ENCODE results near the gene GAS6. TPM values are rescaled to one million over a fixed set of nuclear protein-coding genes. Genes with fewer than 3 reads are reported as not detected.

The GAS6 gene
- total RNA-seq, 4 donors from 2014 or later: 43.0 to 112 (median 68.5) TPM

DNA sequence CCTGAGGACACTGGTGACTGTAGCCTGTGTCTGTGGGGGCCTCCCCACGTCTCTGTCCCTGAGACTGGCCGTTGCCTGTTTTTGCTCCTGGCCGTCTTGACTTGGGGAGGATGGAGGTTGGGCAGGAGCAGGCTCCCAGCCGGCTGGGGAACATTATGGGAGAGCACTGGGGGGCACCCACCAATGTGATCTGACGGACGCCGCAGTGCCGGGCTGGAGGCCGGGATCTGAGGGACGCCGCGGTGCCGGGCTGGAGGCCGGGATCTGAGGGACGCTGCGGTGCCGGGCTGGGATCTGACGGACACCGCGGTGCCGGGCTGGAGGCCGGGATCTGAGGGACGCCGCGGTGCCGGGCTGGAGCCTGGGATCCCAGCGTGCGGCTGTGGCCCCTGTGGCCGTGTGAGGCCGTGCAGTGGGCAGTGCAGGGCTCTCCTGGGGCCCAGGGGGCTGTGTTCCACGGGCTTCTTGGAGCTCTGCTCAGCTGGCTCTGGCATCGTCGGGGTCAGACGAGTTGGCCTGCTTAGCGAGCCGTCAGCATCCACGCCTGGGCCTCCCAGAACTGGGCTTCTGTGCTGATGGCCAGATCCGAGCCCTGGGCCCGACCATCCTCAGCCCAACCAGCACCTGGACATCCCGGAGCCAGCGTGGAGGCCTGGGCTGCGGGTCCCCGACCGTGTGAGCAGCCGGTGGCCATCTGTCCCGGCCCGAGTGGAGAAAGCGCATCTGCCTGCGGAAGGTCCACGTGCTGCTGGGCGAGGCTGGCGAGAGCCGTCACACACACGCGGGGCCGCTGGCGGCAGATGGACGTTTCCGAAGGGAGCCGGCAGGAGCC is 45.8 kb downstream of the GAS6 start:
- TF ChIP-seq, protein P1, sequence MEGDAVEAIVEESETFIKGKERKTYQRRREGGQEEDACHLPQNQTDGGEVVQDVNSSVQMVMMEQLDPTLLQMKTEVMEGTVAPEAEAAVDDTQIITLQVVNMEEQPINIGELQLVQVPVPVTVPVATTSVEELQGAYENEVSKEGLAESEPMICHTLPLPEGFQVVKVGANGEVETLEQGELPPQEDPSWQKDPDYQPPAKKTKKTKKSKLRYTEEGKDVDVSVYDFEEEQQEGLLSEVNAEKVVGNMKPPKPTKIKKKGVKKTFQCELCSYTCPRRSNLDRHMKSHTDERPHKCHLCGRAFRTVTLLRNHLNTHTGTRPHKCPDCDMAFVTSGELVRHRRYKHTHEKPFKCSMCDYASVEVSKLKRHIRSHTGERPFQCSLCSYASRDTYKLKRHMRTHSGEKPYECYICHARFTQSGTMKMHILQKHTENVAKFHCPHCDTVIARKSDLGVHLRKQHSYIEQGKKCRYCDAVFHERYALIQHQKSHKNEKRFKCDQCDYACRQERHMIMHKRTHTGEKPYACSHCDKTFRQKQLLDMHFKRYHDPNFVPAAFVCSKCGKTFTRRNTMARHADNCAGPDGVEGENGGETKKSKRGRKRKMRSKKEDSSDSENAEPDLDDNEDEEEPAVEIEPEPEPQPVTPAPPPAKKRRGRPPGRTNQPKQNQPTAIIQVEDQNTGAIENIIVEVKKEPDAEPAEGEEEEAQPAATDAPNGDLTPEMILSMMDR (IDR thresholded peaks at IDR 0.05): no peak
- no peak for TF ChIP-seq POLR2A (IDR thresholded peaks at IDR 0.05)
- H3K4me1 ChIP-seq: peaks cover 33 to 81% (median 44%) of the 10 kb centered on the region in 3 donors
- 87 to 100% methylated on average over 1 to 6 of the region's 60 CpGs for WGBS, 2 donors

DNA sequence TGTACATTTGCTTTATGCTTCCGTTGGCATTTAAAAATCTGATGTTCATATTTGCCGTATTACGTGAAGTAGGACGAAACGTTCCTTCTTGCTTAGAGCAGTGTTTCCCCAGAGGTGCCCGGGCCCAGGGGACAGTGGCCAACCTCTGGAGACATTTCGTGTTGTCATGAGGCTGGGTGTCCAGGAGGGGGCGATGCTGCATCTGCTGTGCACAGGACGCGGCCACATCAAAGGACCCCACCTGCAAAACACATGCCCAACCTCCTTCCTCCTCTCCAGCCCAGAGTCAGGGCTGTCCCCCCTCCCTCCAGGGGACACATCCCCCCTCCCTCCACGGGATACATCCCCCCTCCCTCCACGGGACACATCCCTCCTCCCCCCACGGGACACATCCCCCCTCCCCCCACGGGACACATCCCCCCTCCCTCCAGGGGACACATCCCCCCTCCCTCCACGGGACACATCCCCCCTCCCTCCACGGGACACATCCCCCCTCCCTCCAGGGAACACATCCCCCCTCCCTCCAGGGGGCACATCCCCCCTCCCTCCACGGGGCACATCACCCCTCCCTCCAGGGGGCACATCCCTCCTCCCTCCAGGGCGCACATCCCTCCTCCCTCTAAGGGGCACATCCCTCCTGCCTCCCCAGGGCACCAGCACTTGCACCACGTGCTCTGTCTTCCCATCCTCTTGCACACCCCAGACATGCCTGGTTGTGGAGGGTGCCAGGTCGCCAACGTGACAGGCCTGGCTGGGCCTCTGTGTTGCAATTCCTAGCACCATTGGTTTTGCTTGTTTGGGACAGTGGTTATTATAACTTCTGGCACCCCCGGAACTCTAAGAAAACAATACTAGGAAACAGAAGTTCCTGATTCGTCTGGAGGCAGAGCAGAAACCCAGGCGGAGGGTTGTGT is 46.7 kb downstream of the GAS6 start:
- H3K27ac ChIP-seq: peak overlapping the region; percentile 58 to 91 (median 82)
- intact Hi-C loops (cut with DNase I): loop anchor here (5.0 kb wide), 1 partner anchor 90 kb away; no protein-coding TSS in a partner anchor
- H3K36me3 ChIP-seq: peaks cover 0 to 16% (median 0%) of the 10 kb centered on the region in 3 donors
- peaks cover 33 to 75% (median 42%) of the 10 kb centered on the region in 3 donors for H3K4me1 ChIP-seq
- no peaks in the 10 kb centered on the region for H3K9me3 ChIP-seq
- TF ChIP-seq POLR2A (IDR thresholded peaks at IDR 0.05): peak in 1 of 4 donors; percentile 17
- TF ChIP-seq, protein P1 (IDR thresholded peaks at IDR 0.05): peak; percentile 77 to 92 (median 86)
- no peaks in the 10 kb centered on the region for H3K27me3 ChIP-seq
- DNase-seq: peak; percentile 59
- WGBS, 2 donors: 14 to 17% methylated on average over 5 to 9 of the region's 24 CpGs
- H3K4me3 ChIP-seq: no peak overlapping the region

More for the DNA sequence above, 45.8 kb downstream of the GAS6 start:
- no peak overlapping the region for H3K4me3 ChIP-seq
- intact Hi-C loops (cut with DNase I): loop anchor here (5.0 kb wide), 1 partner anchor 89 kb away; no protein-coding TSS in a partner anchor
- H3K9me3 ChIP-seq: no peaks in the 10 kb centered on the region
- no peak for DNase-seq
- peaks cover 2 to 24% (median 6%) of the 10 kb centered on the region in 3 donors for H3K36me3 ChIP-seq
- peak overlapping the region; percentile 58 to 91 (median 82) for H3K27ac ChIP-seq
- H3K27me3 ChIP-seq: no peaks in the 10 kb centered on the region

DNA sequence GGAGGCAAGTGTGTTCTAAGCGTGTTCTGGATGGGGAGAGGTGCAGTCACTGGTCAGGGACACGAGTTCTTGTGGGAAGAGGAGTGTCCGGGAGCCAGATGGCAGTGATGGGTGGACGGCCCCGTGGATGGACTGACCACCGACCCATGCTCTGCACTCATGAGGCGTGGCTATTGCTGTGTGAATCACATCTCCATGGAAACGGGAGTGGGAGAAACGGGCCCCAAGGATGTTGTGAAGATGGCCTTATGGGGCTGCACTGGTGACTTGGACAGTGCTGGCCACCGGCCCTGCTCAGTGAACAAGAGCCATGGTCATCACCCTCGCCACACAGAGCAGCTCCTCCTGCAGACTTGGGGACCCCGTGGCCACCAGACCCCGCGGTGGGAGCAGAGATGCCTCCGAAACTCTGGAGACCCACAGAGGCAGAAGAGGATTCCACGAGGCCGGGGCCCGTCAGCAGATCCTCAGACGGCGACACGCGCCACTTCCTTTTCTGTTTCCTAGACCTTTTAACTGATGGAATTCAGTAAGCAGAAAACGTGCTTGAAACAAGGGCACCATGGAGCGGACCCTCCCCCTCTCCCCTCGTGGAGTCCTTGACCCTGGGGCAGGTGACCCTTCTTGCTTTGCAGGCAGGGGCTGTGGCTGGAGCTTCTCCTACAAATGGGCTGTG is 47.5 kb downstream of the GAS6 start:
- WGBS, 2 donors: 54 to 62% methylated on average over 11 to 12 of the region's 25 CpGs
- intact Hi-C loops (cut with DNase I): loop anchor here (5.0 kb wide), 1 partner anchor 91 kb away; no protein-coding TSS in a partner anchor
- Histone ChIP-seq H3K27ac (peak overlapping the region in 2 of 4 donors; percentile 11 to 38), H3K9me3 (no peaks in the 10 kb centered on the region), H3K4me1 (peaks cover 27 to 67% (median 34%) of the 10 kb centered on the region in 3 donors), H3K27me3 (no peaks in the 10 kb centered on the region), H3K4me3 (peak overlapping the region in 1 of 4 donors; percentile 50), H3K36me3 (peaks cover 0 to 10% (median 0%) of the 10 kb centered on the region in 3 donors)
- DNase-seq: no peak
- TF ChIP-seq, protein P1 (IDR thresholded peaks at IDR 0.05): no peak
- no peak for TF ChIP-seq POLR2A (IDR thresholded peaks at IDR 0.05)

DNA sequence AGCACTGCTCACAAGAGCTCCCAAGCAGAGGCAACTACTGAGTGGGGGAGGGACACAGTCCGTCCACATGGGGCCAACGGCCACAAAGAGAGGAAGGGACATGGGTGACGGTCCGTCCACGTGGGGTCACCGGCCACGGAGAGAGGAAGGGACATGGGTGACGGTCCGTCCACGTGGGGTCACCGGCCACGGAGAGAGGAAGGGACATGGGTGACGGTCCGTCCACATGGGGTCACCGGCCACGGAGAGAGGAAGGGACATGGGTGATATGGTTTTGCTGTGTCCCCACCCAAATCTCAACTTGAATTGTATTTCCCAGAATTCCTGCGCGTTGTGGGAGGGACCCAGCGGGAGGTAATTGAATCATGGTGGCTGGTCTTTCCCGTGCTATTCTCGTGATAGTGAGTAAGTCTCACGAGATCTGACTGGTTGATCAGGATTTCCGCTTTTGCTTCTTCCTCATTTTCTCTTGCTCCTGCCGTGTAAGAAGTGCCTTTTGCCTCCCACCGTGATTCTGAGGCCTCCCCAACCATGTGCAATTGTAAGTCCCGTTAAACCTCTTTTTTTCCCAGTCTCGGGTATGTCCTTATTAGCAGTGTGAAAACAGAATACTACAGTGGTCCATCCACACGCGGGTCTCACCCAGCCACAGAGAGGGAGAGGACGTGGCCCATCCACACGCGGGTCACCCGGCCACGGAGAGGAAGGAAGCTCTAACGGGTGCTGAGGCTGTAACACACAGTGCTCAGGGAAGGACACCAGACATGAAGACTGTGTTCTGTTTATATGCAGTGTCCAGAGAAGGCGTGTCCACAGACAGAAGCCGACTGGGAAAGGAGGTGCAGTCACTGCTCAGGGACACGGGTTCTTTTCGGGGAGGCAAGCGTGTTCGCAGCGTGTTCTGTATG is 48.5 kb downstream of the GAS6 start:
- H3K27ac ChIP-seq: peak overlapping the region in 3 of 4 donors; percentile 3 to 38 (median 11)
- no peaks in the 10 kb centered on the region for H3K9me3 ChIP-seq
- no peak for DNase-seq
- intact Hi-C loops (cut with DNase I): loop anchor here (5.0 kb wide), 1 partner anchor 92 kb away; no protein-coding TSS in a partner anchor
- WGBS, 2 donors: 65 to 68% methylated on average over 31 of the region's 42 CpGs
- TF ChIP-seq, protein P1 (IDR thresholded peaks at IDR 0.05): no peak
- TF ChIP-seq POLR2A (IDR thresholded peaks at IDR 0.05): no peak
- H3K4me3 ChIP-seq: peak overlapping the region in 3 of 4 donors; percentile 2 to 50 (median 30)
- peaks cover 0 to 10% (median 0%) of the 10 kb centered on the region in 3 donors for H3K36me3 ChIP-seq
- H3K27me3 ChIP-seq: no peaks in the 10 kb centered on the region
- peaks cover 20 to 57% (median 24%) of the 10 kb centered on the region in 3 donors for H3K4me1 ChIP-seq
